ENCODE data around the gene COQ10A.
"Not testable (repeated sequence)": the region's sequence is repeated elsewhere in the genome, so short reads cannot be mapped to it uniquely, and the experiment has no call there.

GRCh38 chr12:56266068-56266692, 562 bp upstream of the COQ10A start:
- TF ChIP-seq, protein P1, sequence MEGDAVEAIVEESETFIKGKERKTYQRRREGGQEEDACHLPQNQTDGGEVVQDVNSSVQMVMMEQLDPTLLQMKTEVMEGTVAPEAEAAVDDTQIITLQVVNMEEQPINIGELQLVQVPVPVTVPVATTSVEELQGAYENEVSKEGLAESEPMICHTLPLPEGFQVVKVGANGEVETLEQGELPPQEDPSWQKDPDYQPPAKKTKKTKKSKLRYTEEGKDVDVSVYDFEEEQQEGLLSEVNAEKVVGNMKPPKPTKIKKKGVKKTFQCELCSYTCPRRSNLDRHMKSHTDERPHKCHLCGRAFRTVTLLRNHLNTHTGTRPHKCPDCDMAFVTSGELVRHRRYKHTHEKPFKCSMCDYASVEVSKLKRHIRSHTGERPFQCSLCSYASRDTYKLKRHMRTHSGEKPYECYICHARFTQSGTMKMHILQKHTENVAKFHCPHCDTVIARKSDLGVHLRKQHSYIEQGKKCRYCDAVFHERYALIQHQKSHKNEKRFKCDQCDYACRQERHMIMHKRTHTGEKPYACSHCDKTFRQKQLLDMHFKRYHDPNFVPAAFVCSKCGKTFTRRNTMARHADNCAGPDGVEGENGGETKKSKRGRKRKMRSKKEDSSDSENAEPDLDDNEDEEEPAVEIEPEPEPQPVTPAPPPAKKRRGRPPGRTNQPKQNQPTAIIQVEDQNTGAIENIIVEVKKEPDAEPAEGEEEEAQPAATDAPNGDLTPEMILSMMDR (IDR thresholded peaks at IDR 0.05) = not testable (repeated sequence)
- TF ChIP-seq POLR2A (IDR thresholded peaks at IDR 0.05) = not testable (repeated sequence)
